Mucosa of gallbladder (tissue), 1 donor: Measurements from ENCODE around the gene EME2. TPM values are rescaled to one million over a fixed set of nuclear protein-coding genes. Genes with fewer than 3 reads are reported as not detected.

Experiments used
- DNase-seq: peaks from one replicate; pipeline ENCODE4 v3.0.0-alpha.2; 2020; ENCODE audit warnings: low spot score
- total RNA-seq: library from RNA; stranded (reverse); gene quantifications from one replicate; pipeline ENCODE4 v1.2.1, GENCODE V29; 2021
- donor health status: DM: no; HTN: no; CAD: no.

EME2 gene
- total RNA-seq, 1 donor from 2014 or later: 31.9 TPM

DNA sequence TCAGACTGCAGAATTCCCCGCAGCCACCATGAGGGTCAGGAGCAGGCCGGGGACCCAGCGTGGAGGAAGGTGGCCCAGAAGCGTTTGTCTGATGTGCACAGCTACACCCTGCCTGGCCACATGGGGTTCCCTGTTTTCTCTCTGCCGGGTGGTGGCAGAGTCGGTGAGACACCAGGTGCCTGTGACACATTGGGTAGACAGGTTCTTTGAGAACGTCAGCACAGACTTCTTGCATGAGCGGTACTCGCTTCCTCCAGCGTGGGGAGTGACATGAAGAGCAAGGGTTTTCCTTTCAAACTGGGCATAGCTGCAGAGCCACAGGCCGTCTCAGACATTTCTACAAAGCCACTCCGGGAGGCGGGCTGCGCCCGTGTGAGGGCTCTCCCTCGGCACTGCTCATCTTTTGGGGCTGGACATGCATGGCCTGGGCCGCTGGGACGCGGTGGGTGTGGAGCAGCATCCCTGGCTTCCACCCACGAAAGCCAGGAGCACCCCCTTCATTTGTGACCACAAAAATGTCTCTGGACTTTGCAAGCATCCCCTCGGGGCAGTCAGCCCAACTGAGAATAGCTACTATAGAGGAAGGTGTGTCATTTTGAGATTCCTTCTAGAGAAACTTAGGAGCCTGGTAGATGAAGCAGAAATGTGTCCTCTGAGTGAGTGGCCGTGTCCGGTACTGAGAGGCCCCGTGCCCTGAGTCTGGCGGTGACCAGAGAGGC is 27.3 kb upstream of the EME2 start:
- no peak for DNase-seq

GRCh38 chr16:1745900-1746692 is 26.5 kb upstream of the EME2 start:
- DNase-seq: no peak

- DNase-seq: no peak
Observed at GRCh38 chr16:1746693-1747195, 25.9 kb upstream of the EME2 start.

GRCh38 chr16:1747934-1748333 is 24.7 kb upstream of the EME2 start:
- no peak for DNase-seq

DNA sequence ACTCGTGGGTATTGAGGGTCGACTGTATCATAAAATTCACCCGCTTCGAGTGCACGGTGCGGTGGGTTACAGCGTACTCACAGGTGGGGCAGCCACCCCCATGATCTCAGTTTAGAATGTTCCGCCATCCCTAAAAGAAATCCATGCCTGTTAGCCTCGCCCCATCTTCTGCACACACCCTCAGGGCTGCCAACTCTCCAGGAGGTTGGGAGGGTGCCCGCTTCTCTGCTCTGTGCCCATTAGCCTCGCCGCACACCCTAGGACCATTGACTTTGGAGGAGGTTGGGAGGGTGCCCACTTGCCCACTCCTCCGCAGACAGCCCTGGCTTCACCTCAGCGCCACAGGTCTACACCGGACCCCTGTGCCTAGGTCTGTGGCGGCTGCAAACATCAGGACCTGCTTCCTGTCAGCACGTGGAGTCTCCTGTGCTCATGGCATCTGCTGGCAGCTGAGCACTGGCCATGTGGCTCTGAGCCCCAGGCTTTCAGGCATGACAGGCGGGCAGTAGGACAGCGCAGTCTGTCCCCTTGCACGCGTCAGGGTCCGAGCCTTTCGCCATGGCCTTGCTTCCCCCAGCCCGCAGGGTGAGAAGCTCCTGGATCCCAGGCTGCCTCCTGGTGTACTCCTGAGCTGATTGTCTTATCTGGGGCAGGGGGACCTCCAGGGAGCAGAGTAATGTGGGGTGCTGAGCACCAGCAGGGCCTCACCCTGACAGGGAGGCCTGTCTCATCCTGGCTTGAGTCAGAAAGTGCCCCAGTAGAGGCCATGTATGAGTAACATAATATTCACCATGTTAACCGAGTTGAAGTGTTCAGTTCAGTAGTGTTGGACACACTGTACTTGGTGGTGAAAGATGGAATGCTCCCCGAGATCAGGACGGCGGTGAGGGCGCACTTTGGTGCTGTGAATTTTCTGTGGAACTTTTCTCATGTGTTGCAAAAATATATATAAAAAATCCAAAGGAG is 23.2 kb upstream of the EME2 start:
- no peak for DNase-seq

GRCh38 chr16:1751946-1752345 is 20.7 kb upstream of the EME2 start:
- no peak for DNase-seq

- DNase-seq: no peak
Observed at GRCh38 chr16:1752853-1753252, 19.8 kb upstream of the EME2 start.

DNA sequence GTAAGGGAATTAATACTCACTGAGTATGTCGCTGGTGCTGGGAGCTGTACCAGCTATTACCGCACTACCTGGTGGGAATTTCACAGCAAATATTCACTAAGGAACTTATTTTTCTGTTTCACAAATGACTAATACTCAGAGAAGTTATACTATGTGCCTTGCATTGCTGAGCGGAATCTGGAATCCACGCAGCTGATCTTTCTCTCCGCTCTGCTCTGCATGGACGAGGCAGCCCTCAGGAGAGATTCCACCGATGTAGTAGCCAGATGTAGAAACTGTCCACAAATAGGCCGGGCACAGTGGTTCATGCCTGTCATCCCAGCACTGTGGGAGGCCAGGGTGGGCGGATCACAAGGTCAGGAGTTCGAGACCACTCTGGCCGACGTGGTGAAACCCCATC is 18.4 kb upstream of the EME2 start:
- no peak for DNase-seq

- DNase-seq: no peak
Observed at GRCh38 chr16:1757714-1758461, 14.7 kb upstream of the EME2 start.

DNA sequence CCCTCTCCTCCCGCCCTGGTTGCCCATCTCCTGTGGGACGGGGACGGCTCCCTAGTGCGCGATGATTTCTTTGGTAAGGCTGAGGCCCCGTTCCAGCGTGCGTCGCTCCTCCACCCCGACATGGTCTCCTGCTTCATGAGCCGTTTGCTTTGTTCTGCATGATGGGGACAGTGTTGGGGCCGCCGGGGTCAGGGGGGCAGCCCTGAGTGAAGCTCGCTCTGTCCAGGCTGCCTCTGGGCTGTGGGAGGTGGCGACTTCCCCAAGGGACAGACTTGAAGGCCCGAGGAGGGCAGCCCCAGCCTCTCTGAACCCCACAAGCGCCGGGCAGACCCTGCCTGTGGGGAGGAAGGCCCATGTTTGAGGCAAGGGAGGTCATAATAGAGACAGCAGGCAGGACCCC is 13.7 kb upstream of the EME2 start:
- DNase-seq: no peak

DNA sequence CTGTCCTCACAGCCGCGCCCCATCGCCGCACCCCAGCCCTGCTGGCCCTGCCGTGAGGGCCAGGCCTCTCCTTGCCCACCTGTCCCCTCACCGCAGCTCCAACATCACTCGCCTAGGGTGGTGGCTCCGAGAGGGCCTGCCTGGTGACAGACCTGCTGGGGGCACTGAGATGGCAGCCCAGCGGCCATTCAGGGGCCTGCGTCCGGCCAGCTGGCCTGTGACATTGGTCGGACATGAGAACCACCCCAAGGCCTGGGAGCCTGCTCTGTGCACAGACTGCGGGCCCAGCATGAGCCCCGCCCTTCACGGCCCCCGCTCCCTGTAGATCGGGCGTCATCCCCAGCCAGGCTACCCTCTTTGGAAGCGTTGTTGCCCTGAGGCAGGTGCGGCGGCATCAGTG is 13.1 kb upstream of the EME2 start:
- no peak for DNase-seq

GRCh38 chr16:1760911-1761310 is 11.7 kb upstream of the EME2 start:
- DNase-seq: no peak

GRCh38 chr16:1761751-1762150 is 10.9 kb upstream of the EME2 start:
- DNase-seq: no peak

DNA sequence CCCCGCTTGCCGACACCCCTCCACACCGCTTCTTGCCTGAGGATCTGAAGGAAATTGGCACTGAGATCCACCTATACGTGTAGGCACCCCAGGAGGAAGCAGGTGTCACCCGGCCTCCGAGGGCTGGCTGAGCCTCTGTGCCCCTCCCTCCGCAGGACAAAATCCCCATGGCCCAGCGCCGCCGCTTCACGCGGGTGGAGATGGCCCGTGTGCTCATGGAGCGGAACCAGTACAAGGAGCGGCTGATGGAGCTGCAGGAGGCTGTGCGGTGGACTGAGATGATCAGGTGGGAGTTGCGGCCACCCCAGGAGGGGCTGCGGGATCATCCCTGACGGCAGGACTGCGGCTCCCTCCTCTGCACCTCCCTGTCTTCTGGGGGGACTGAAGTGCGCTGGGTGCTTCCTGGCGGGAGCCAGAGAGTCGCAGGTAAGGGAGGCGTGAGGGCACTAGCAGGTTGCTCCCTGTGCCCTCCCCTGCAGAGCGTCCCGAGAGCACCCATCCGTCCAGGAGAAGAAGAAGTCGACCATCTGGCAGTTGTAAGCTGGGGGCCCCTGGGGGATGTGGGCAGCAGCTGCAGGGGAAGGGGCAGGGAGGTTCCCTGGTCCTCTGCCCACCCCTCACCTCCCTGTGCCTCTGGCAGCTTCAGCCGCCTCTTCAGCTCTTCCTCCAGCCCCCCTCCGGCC is 10.3 kb upstream of the EME2 start:
- DNase-seq: no peak

- DNase-seq: no peak
Observed at GRCh38 chr16:1762879-1763520, 9.6 kb upstream of the EME2 start.

DNA sequence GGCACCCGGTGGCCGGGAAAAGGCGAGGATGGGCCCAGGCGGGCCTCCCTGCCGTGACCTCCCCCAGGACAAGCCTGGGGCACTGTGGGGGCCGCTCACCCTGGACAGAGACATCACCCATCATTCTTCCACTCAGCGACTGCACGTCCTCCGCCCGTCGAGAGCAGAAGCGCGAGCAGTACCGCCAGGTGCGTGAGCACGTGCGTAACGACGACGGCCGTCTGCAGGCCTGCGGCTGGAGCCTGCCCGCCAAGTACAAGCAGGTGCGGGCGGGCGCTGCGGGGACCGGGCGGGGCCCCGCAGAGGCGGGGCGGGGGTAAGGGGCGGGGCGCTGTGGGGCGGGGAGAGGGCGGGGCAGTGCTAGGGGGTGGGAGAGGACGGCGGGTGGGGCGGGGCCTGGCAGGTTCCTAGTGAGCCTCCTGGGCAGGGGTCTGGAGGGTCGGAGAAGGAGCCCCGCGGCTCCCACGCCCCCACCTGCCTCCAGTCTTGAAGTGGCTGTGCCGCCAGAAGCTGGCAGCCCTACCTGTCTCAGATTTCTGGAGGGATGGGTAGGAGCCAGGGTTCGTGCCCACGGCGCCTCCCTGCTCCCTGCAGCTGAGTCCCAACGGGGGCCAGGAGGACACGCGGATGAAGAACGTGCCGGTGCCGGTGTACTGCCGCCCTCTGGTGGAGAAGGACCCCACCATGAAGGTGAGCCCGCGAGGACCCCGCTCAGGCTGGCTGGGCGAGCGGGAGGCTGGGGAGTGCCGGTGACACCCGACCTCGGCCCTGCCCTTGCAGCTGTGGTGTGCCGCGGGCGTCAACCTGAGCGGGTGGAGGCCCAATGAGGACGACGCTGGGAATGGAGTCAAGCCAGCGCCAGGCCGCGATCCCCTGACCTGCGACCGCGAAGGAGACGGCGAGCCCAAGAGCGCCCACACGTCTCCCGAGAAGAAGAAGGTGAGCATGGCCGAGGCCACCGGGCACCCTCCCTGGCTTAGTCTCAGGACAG is 8.8 kb upstream of the EME2 start:
- no peak for DNase-seq

DNA sequence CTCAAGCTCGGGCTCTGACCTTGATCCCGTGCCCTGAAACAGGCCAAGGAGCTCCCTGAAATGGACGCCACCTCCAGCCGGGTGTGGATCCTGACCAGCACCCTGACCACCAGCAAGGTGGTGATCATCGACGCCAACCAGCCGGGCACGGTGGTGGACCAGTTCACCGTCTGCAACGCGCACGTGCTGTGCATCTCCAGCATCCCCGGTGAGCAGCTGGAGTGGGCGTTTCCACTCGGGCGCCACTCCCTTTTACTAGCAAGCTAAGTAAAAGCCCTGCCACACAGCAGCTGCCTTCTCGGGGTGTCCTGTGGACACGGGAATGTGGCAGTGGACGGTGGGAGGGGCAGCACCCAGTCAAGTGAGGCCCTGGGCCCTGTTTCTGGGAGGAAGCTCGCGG is 7.6 kb upstream of the EME2 start:
- DNase-seq: no peak

- DNase-seq: no peak
Observed at GRCh38 chr16:1765826-1766225, 6.8 kb upstream of the EME2 start.

- no peak for DNase-seq
Observed at GRCh38 chr16:1766231-1766630, 6.4 kb upstream of the EME2 start.
